ENCODE results near the gene CASP7. TPM values are rescaled to one million over a fixed set of nuclear protein-coding genes. Genes with fewer than 3 reads are reported as not detected.

CASP7 gene
- total and polyA plus RNA-seq, 10 of the 15 experiments (the other 5 are each of a cell fraction or from before 2014, with no cell fraction given), result 23.7 to 34.4 (median 28.7) TPM

- no peak for TF ChIP-seq SMAD5 (IDR thresholded peaks at IDR 0.05; ENCODE audit: low read depth)
Measured at GRCh38 chr10:113641702-113642101, 38.0 kb upstream of the CASP7 start (continued).

DNA sequence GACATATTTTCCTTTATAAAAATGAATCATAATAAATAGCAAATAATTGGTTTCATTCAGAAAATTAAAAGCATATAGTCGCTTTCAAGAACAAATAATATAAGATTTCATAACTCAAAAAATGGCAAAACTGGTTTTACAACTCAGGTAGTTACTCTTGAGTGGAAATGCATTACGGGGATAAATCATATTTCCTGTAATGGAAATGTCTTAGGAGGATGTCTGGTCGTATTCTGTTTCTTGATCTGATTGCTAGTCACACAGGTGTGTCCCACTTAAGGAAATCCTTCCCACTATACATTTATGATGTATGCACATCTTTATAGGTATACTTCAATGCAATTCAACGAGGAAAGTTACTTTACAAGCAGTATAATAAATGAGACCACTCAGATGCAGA lies 36.5 kb upstream of the CASP7 start:
- Histone ChIP-seq H3K9me3 (replicated peaks; ENCODE audit: control insufficient read depth, insufficient read depth, low read length) (no peaks in the 10 kb centered on the region), H3K79me2 (ENCODE audit: control insufficient read depth, insufficient read depth, low read length) (no peaks in the 10 kb centered on the region), H3K27me3 (replicated peaks in 1 of 2; ENCODE audit: control insufficient read depth in 2 of 2, insufficient read depth in 2 of 2, low read length in 1 of 2) (no peaks in the 10 kb centered on the region; a peak in 2 of 4 replicates), H3K9ac (ENCODE audit: control insufficient read depth, insufficient read depth, low read length) (no peak overlapping the region), H3K4me1 (ENCODE audit: control insufficient read depth, insufficient read depth, low read length) (no peaks in the 10 kb centered on the region), H3K4me3 (no peak overlapping the region), H3K4me2 (ENCODE audit: control insufficient read depth, insufficient read depth) (no peak overlapping the region), H3K36me3 (ENCODE audit: control insufficient read depth in 2 of 2, insufficient read depth in 2 of 2, low read length in 1 of 2) (no peaks in the 10 kb centered on the region), H4K20me1 (ENCODE audit: control insufficient read depth, insufficient read depth) (no peaks in the 10 kb centered on the region), H2AFZ (ENCODE audit: control insufficient read depth, low read depth, low read length) (no peak overlapping the region), H3K27ac (ENCODE audit: control insufficient read depth, insufficient read depth) (no peak overlapping the region)
- FAIRE-seq (no peak), DNase-seq (ENCODE audit: low read depth, low spot score) (no peak), ATAC-seq (no peak)
- TF ChIP-seq KLF5 (IDR thresholded peaks at IDR 0.05; ENCODE audit: partially characterized antibody), result no peak
- no peak for TF ChIP-seq IRF3 (IDR thresholded peaks at IDR 0.05)
- TF ChIP-seq RFX5 (IDR thresholded peaks at IDR 0.05; ENCODE audit: low read depth, low read length), result no peak
- TF ChIP-seq, protein P1, sequence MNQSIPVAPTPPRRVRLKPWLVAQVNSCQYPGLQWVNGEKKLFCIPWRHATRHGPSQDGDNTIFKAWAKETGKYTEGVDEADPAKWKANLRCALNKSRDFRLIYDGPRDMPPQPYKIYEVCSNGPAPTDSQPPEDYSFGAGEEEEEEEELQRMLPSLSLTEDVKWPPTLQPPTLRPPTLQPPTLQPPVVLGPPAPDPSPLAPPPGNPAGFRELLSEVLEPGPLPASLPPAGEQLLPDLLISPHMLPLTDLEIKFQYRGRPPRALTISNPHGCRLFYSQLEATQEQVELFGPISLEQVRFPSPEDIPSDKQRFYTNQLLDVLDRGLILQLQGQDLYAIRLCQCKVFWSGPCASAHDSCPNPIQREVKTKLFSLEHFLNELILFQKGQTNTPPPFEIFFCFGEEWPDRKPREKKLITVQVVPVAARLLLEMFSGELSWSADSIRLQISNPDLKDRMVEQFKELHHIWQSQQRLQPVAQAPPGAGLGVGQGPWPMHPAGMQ (IDR thresholded peaks at IDR 0.05; ENCODE audit: borderline replicate concordance), result no peak
- TF ChIP-seq HCFC1 (IDR thresholded peaks at IDR 0.05; ENCODE audit: low read length), result no peak
- TF ChIP-seq, protein P2, sequence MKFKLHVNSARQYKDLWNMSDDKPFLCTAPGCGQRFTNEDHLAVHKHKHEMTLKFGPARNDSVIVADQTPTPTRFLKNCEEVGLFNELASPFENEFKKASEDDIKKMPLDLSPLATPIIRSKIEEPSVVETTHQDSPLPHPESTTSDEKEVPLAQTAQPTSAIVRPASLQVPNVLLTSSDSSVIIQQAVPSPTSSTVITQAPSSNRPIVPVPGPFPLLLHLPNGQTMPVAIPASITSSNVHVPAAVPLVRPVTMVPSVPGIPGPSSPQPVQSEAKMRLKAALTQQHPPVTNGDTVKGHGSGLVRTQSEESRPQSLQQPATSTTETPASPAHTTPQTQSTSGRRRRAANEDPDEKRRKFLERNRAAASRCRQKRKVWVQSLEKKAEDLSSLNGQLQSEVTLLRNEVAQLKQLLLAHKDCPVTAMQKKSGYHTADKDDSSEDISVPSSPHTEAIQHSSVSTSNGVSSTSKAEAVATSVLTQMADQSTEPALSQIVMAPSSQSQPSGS (IDR thresholded peaks at IDR 0.05; ENCODE audit: low read length), result no peak
- TF ChIP-seq, protein P3, sequence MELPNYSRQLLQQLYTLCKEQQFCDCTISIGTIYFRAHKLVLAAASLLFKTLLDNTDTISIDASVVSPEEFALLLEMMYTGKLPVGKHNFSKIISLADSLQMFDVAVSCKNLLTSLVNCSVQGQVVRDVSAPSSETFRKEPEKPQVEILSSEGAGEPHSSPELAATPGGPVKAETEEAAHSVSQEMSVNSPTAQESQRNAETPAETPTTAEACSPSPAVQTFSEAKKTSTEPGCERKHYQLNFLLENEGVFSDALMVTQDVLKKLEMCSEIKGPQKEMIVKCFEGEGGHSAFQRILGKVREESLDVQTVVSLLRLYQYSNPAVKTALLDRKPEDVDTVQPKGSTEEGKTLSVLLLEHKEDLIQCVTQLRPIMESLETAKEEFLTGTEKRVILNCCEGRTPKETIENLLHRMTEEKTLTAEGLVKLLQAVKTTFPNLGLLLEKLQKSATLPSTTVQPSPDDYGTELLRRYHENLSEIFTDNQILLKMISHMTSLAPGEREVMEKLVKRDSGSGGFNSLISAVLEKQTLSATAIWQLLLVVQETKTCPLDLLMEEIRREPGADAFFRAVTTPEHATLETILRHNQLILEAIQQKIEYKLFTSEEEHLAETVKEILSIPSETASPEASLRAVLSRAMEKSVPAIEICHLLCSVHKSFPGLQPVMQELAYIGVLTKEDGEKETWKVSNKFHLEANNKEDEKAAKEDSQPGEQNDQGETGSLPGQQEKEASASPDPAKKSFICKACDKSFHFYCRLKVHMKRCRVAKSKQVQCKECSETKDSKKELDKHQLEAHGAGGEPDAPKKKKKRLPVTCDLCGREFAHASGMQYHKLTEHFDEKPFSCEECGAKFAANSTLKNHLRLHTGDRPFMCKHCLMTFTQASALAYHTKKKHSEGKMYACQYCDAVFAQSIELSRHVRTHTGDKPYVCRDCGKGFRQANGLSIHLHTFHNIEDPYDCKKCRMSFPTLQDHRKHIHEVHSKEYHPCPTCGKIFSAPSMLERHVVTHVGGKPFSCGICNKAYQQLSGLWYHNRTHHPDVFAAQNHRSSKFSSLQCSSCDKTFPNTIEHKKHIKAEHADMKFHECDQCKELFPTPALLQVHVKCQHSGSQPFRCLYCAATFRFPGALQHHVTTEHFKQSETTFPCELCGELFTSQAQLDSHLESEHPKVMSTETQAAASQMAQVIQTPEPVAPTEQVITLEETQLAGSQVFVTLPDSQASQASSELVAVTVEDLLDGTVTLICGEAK (IDR thresholded peaks at IDR 0.05; ENCODE audit: borderline replicate concordance), result no peak
- no peak for TF ChIP-seq PAX5 (IDR thresholded peaks at IDR 0.05; ENCODE audit: borderline replicate concordance, low read depth, low read length)
- TF ChIP-seq ESRRA (IDR thresholded peaks at IDR 0.05; ENCODE audit: low read length), result no peak
- ChIA-PET POLR2A (no interaction called here), RAD21 (ENCODE audit: unreplicated experiment) (no interaction called here), CTCF (no interaction called here), SMC1A (ENCODE audit: uncharacterized antibody, unreplicated experiment) (no interaction called here)
- no TSS peak for BruUV-seq (replicated peaks)
- intact Hi-C loops (cut with micrococcal nuclease; ENCODE audit: unreplicated experiment), result no loop called here
- 3% methylated on average over 4 of the region's 4 CpGs for WGBS (ENCODE audit: insufficient coverage, insufficient replicate concordance, low lambda C conversion rate, missing lambda C conversion rate)
- in situ Hi-C loops (cut with MboI), result no loop called here
